K562 (cell line): ENCODE results near the gene PDIA3. TPM values are rescaled to one million over a fixed set of nuclear protein-coding genes. Genes with fewer than 3 reads are reported as not detected.

ENCODE experiments used
- ARID2 ChIP-seq: fragments of 450-650 bp; IDR thresholded peaks from 2 replicates; pipeline ENCODE4 v1.6.1; 2017; ENCODE audit warnings: antibody characterized with exemption, mild to moderate bottlenecking
- ATF7 ChIP-seq: fragments of 450-650 bp; IDR thresholded peaks from 2 replicates; pipeline ENCODE4 v1.7.1; 2014; ENCODE audit warnings: mild to moderate bottlenecking, moderate library complexity
- CCAR2 ChIP-seq: fragments of 200-400 bp; formaldehyde crosslinking; IDR thresholded peaks from 2 replicates; pipeline ENCODE4 v1.6.1; 2017; ENCODE audit warnings: mild to moderate bottlenecking, low read depth, low read length
- DACH1 ChIP-seq: fragments of 450-650 bp; IDR thresholded peaks from 2 replicates; pipeline ENCODE4 v1.6.1; 2018; ENCODE audit not compliant: partially characterized antibody
- E2F5 ChIP-seq: sonication (generic); formaldehyde crosslinking; IDR thresholded peaks from 2 replicates; pipeline ENCODE4 v1.8.0; 2022; ENCODE audit warnings: mild to moderate bottlenecking, missing genetic modification reagents
- GABPB1 ChIP-seq: sonication (generic); formaldehyde crosslinking; IDR thresholded peaks from 2 replicates; pipeline ENCODE4 v1.8.0; 2022; ENCODE audit warnings: mild to moderate bottlenecking, missing genetic modification reagents
- GMEB1 ChIP-seq: fragments of 250-450 bp; sonication (Bioruptor Pico); IDR thresholded peaks from 2 replicates; pipeline ENCODE4 v1.4.0; 2020; ENCODE audit warnings: mild to moderate bottlenecking
- GTF2E2 ChIP-seq: fragments of 200-800 bp; sonication (Bioruptor generic); IDR thresholded peaks from 2 replicates; pipeline ENCODE4 v1.6.1; 2016; ENCODE audit warnings: missing genetic modification characterization, missing compliant biosample characterization
- KDM5B ChIP-seq: fragments of 200-600 bp; sonication (generic); IDR thresholded peaks from 2 replicates; pipeline ENCODE4 v1.6.1; 2012; ENCODE audit warnings: low read depth, mild to moderate bottlenecking, moderate library complexity, low read length, control low read depth, inconsistent platforms; ENCODE audit not compliant: insufficient replicate concordance
- MEIS2 ChIP-seq: fragments of 450-650 bp; IDR thresholded peaks from 2 replicates; pipeline ENCODE4 v1.6.1; 2014; ENCODE audit warnings: mild to moderate bottlenecking; ENCODE audit not compliant: partially characterized antibody
- NELFE ChIP-seq: IDR thresholded peaks from 2 replicates; pipeline ENCODE4 v1.6.1; 2011; ENCODE audit warnings: mild to moderate bottlenecking; ENCODE audit not compliant: insufficient read depth, insufficient read length
- NKRF ChIP-seq: fragments of 450-650 bp; IDR thresholded peaks from 2 replicates; pipeline ENCODE4 v1.6.1; 2016; ENCODE audit warnings: borderline replicate concordance
- NRF1 ChIP-seq, 2 experiments: fragments of 450-650 bp; IDR thresholded peaks in 1 of 2; conservative IDR thresholded peaks in 1 of 2; 2 replicates each; pipeline ENCODE4 v1.6.1; 2014; ENCODE audit warnings: mild to moderate bottlenecking in 2 of 2
- PYGO2 ChIP-seq: fragments of 450-650 bp; IDR thresholded peaks from 2 replicates; pipeline ENCODE4 v1.6.1; 2016; ENCODE audit warnings: mild to moderate bottlenecking, missing genetic modification characterization, moderate library complexity, missing compliant biosample characterization
- RB1 ChIP-seq: fragments of 450-650 bp; IDR thresholded peaks from 2 replicates; pipeline ENCODE4 v1.6.1; 2017; ENCODE audit warnings: low read depth, mild to moderate bottlenecking
- RHOXF2B ChIP-seq: fragments of 250-450 bp; sonication (Bioruptor Pico); conservative IDR thresholded peaks from 2 replicates; pipeline ENCODE4 v1.5.1; 2021
- SMAD1 ChIP-seq: fragments of 150-350 bp; IDR thresholded peaks from 2 replicates; pipeline ENCODE4 v1.6.1; 2014; ENCODE audit warnings: low read length, low read depth; ENCODE audit not compliant: partially characterized antibody
- TAF15 ChIP-seq: fragments of 200-400 bp; formaldehyde crosslinking; IDR thresholded peaks from 2 replicates; pipeline ENCODE4 v1.6.1; 2017; ENCODE audit warnings: mild to moderate bottlenecking, low read depth, low read length, moderate library complexity
- polyA plus RNA-seq, 8 experiments: library from polyadenylated mRNA; depleted of rRNA in 4 of 8; stranded (reverse) in 5 of 8; unstranded in 3 of 8; fragments of >200 nt; fragmentation: Nextera tagmentation in 2 of 8; fragmentation: Illumina TruSeq in 1 of 8; extraction: Ambion mirVana in 2 of 8; extraction: Trizol in 1 of 8; gene quantifications; 2 replicates each; pipeline versions ENCODE4 v1.2.1 to v1.2.3, GENCODE V29; 2011 to 2014; ENCODE audit warnings: inconsistent platforms in 1 of 8, missing spikeins in 1 of 8
- total RNA-seq, 7 experiments: library from RNA; depleted of rRNA in 6 of 7; stranded (reverse); fragments of >200 nt in 6 of 7; fragmentation: Illumina TruSeq in 2 of 7; extraction: Trizol in 2 of 7; gene quantifications; 2 replicates each; pipeline versions ENCODE4 v1.2.1 to v1.2.3, GENCODE V29; 2011 to 2021; ENCODE audit warnings: low replicate concordance in 1 of 7
- TF ChIP-seq, protein P1 (sequence below), 2 experiments: fragments of 450-650 bp; conservative IDR thresholded peaks; 2 replicates each; pipeline ENCODE4 v1.6.1; 2017; ENCODE audit warnings: mild to moderate bottlenecking in 2 of 2, moderate library complexity in 2 of 2
- TF ChIP-seq, protein P2 (sequence below): fragments of 250-450 bp; sonication (Bioruptor Pico); IDR thresholded peaks from 2 replicates; pipeline ENCODE4 v1.4.0; 2020; ENCODE audit warnings: borderline replicate concordance

The PDIA3 gene
- total and polyA plus RNA-seq, 9 of the 15 experiments (the other 6 are each of a cell fraction or from before 2014, with no cell fraction given) = 13.5 to 386 (median 149) TPM

DNA sequence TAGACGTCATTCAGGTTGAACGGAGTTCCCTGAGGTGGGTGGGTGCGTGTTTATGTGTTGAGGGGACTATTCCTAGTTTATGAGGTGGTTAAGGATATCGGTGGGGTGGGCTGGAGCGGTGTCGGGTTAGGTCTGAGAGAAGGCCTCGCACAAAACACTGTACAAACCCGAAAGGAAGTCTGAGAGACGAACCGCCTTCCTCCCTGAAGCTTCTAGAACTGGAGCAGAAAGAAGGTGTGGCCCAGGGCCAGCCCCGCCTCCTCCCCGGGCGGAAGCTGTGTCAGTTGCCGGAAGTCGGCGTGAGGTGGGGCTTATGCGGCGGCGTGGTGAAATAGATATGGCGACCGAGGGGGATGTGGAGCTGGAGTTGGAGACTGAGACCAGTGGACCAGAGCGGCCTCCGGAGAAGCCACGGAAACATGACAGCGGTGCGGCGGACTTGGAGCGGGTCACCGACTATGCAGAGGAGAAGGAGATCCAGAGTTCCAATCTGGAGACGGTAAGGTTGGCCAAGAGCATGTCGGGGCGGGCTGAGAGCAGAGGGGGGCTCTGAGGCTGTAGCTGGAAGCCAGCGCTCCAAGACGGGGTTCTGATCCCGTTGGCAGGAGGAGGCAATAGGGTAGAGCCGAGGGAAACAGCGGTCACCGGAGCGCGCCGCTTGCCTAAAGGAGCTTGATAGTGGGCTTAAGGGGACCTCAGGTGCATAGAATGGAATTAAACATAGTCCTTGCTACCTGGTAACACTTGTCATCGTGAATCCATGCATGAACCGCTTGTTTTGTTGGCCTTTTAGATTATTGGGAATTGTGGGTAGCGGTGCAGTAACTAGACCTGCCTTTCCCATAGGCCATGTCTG, 54.3 kb downstream of the PDIA3 start, which contains the start of gene HYPK (continued):
- no peak for TF ChIP-seq NELFE
- TF ChIP-seq TAF15 = no peak
- peak; percentile 79 for TF ChIP-seq SMAD1
- TF ChIP-seq, protein P1, sequence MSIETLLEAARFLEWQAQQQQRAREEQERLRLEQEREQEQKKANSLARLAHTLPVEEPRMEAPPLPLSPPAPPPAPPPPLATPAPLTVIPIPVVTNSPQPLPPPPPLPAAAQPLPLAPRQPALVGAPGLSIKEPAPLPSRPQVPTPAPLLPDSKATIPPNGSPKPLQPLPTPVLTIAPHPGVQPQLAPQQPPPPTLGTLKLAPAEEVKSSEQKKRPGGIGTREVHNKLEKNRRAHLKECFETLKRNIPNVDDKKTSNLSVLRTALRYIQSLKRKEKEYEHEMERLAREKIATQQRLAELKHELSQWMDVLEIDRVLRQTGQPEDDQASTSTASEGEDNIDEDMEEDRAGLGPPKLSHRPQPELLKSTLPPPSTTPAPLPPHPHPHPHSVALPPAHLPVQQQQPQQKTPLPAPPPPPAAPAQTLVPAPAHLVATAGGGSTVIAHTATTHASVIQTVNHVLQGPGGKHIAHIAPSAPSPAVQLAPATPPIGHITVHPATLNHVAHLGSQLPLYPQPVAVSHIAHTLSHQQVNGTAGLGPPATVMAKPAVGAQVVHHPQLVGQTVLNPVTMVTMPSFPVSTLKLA (conservative IDR thresholded peaks at IDR 0.05) = peak; percentile 92 to 95
- TF ChIP-seq CCAR2 = no peak
- 0 out of 2 replicates have a peak, but pooled peaks have one; percentile 48 for TF ChIP-seq RHOXF2B
- 0 out of 2 replicates have a peak, but pooled peaks have one; percentile 58 for TF ChIP-seq GTF2E2 (tag)
- TF ChIP-seq, protein P2, sequence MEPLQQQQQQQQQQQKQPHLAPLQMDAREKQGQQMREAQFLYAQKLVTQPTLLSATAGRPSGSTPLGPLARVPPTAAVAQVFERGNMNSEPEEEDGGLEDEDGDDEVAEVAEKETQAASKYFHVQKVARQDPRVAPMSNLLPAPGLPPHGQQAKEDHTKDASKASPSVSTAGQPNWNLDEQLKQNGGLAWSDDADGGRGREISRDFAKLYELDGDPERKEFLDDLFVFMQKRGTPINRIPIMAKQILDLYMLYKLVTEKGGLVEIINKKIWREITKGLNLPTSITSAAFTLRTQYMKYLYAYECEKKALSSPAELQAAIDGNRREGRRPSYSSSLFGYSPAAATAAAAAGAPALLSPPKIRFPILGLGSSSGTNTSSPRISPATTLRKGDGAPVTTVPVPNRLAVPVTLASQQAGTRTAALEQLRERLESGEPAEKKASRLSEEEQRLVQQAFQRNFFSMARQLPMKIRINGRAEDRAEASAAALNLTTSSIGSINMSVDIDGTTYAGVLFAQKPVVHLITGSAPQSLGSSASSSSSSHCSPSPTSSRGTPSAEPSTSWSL (CRISPR knock-in tag) = no peak
- no peak for TF ChIP-seq E2F5
- TF ChIP-seq NKRF = peak; percentile 97
- TF ChIP-seq KDM5B = peak; percentile 83
- peak; percentile 43 to 62 for TF ChIP-seq NRF1 (conservative IDR thresholded peaks at IDR 0.05 in 1 of 2, IDR thresholded peaks at IDR 0.05 in 1 of 2)
- no peak for TF ChIP-seq PYGO2 (tag)
- peak; percentile 86 for TF ChIP-seq GABPB1 (CRISPR knock-in tag)
- peak; percentile 11; the same call in 1 of the 2 replicates for TF ChIP-seq GMEB1
- TF ChIP-seq DACH1 = no peak
- peak; percentile 19; the same call in 1 of the 2 replicates for TF ChIP-seq RB1
- 0 out of 2 replicates have a peak, but pooled peaks have one; percentile 14 for TF ChIP-seq ARID2
- peak; percentile 17 for TF ChIP-seq MEIS2
- peak; percentile 57 for TF ChIP-seq ATF7
